Adrenal gland (tissue), 12 donors: ENCODE measurements around the gene UBAP2L. TPM values are rescaled to one million over a fixed set of nuclear protein-coding genes. Genes with fewer than 3 reads are reported as not detected.
A peak's percentile ranks its signal among the peaks of the same experiment; 100 is the strongest.
"Not testable (repeated sequence)": the region's sequence is repeated elsewhere in the genome, so short reads cannot be mapped to it uniquely, and the experiment has no call there.

Experiments
- DNase-seq, 7 donors: peaks; one replicate each; pipeline ENCODE4 v3.0.0-alpha.2; 2019 to 2020
- H3K27ac ChIP-seq, 5 donors: fragments of 200-600 bp; sonication (generic) in 4 of 5; 1 replicate in 3 of 5; 2 replicates in 2 of 5; pipeline versions ENCODE4 v1.5.1 to v1.8.0; 2016 to 2020; ENCODE audit warnings: mild to moderate bottlenecking in 1 of 5
- H3K27me3 ChIP-seq: fragments of 200-600 bp; 2 replicates; pipeline ENCODE4 v1.8.0; 2021
- H3K36me3 ChIP-seq, 2 donors: fragments of 200-600 bp; replicated peaks in 1 of 2; 1 replicate in 1 of 2; 2 replicates in 1 of 2; pipeline versions ENCODE4 v1.5.1 to v1.8.0; 2018 to 2022
- H3K4me1 ChIP-seq, 2 donors: fragments of 200-600 bp; replicated peaks in 1 of 2; 1 replicate in 1 of 2; 2 replicates in 1 of 2; pipeline versions ENCODE4 v1.5.1 to v1.8.0; 2018 to 2021
- H3K4me3 ChIP-seq, 4 donors: fragments of 200-600 bp; sonication (generic) in 3 of 4; one replicate each; pipeline ENCODE4 v1.5.1; 2016 to 2018
- H3K9me3 ChIP-seq, 3 donors: fragments of 200-600 bp; sonication (generic) in 1 of 3; replicated peaks in 1 of 3; 1 replicate in 2 of 3; 2 replicates in 1 of 3; pipeline versions ENCODE4 v1.5.1 to v1.8.0; 2016 to 2021
- POLR2A ChIP-seq, 2 donors: fragments of 450-650 bp; IDR thresholded peaks; one replicate each; pipeline ENCODE4 v1.6.1; 2017; ENCODE audit warnings: antibody characterized with exemption in 2 of 2, mild to moderate bottlenecking in 2 of 2, moderate library complexity in 1 of 2
- WGBS, 4 donors: extraction: QIAGEN DNeasy Blood & Tissue Kit in 2 of 4; methylation state at CpG; one replicate each; pipeline versions ENCODE4 v1.1.5 to v1.1.7; 2013 to 2017; 5-methylcytosine and 5-hydroxymethylcytosine counted together
- intact Hi-C, 2 donors: fragments of 100-400 bp; cut with DNase I; formaldehyde crosslinking; loops; one replicate each; pipeline versions ENCODE4 v1.14.1 to v1.15.0; 2022 to 2023
- polyA plus RNA-seq, 3 donors: library from polyadenylated mRNA; stranded (reverse); fragments of 200-250 nt in 2 of 3; fragments of 350-450 nt in 1 of 3; fragmentation: Illumina TruSeq in 1 of 3; extraction: RNeasy Lipid Tissue Mini Kit (QIAGEN cat#74804) in 1 of 3; gene quantifications; one replicate each; pipeline ENCODE4 v1.2.3, GENCODE V29; 2013 to 2014
- total RNA-seq, 9 donors: library from RNA; depleted of rRNA in 4 of 9; stranded (reverse); fragments of >200 nt in 4 of 9; fragments of 120-200 nt in 1 of 9; fragmentation: NEBNext Ultra II Directional in 1 of 9; extraction: Animal tissue kit (Norgen Biotek cat#: 25700) in 1 of 9; gene quantifications; one replicate each; pipeline versions ENCODE4 v1.1.0 to v1.2.4, GENCODE V29; 2013 to 2023
- TF ChIP-seq, protein P1 (sequence below), 6 experiments: fragments of 450-650 bp in 4 of 6; fragments of 200-600 bp in 2 of 6; sonication (generic) in 1 of 6; IDR thresholded peaks; 1 replicate in 5 of 6; 2 replicates in 1 of 6; pipeline versions ENCODE4 v1.5.1 to v1.8.0; 2016 to 2021; ENCODE audit warnings: antibody characterized with exemption in 6 of 6, mild to moderate bottlenecking in 2 of 6, moderate library complexity in 1 of 6
- donor health status: healthy with polysubstance abuse.
- donor health status: Bipolar disorder and iron deficiency.
- donor health status: DM: yes; HTN: yes; CAD: no.
- donor health status: DM: no; HTN: no; CAD: no.
- donor health status: DM: no; HTN: no; CAD: no.
- donor health status: DM: yes; HTN: yes; CAD: no.

UBAP2L gene
- total and polyA plus RNA-seq, 12 donors: 51.0 to 185 (median 95.0) TPM

- no peak overlapping the region for H3K4me3 ChIP-seq
- 85 to 91% (median 88%) methylated on average over 7 of the region's 7 CpGs for WGBS, 4 donors
- peaks cover 9 to 10% of the 10 kb centered on the region in 2 donors for H3K4me1 ChIP-seq
- no peaks in the 10 kb centered on the region for H3K27me3 ChIP-seq
- H3K9me3 ChIP-seq: no peaks in the 10 kb centered on the region
- no peak overlapping the region for H3K27ac ChIP-seq
- DNase-seq: no peak
- peaks cover 0 to 17% of the 10 kb centered on the region in 2 donors for H3K36me3 ChIP-seq
- intact Hi-C loops: no loop called here
- TF ChIP-seq, protein P1, sequence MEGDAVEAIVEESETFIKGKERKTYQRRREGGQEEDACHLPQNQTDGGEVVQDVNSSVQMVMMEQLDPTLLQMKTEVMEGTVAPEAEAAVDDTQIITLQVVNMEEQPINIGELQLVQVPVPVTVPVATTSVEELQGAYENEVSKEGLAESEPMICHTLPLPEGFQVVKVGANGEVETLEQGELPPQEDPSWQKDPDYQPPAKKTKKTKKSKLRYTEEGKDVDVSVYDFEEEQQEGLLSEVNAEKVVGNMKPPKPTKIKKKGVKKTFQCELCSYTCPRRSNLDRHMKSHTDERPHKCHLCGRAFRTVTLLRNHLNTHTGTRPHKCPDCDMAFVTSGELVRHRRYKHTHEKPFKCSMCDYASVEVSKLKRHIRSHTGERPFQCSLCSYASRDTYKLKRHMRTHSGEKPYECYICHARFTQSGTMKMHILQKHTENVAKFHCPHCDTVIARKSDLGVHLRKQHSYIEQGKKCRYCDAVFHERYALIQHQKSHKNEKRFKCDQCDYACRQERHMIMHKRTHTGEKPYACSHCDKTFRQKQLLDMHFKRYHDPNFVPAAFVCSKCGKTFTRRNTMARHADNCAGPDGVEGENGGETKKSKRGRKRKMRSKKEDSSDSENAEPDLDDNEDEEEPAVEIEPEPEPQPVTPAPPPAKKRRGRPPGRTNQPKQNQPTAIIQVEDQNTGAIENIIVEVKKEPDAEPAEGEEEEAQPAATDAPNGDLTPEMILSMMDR (IDR thresholded peaks at IDR 0.05): peak in 2 of 6 experiments; percentile 20 to 23
- no peak for TF ChIP-seq POLR2A (IDR thresholded peaks at IDR 0.05)
Observed at GRCh38 chr1:154276797-154277196, 56.0 kb downstream of the UBAP2L start.

- intact Hi-C loops, H3K27ac ChIP-seq, H3K4me1 ChIP-seq, H3K36me3 ChIP-seq, H3K27me3 ChIP-seq, DNase-seq, H3K9me3 ChIP-seq, H3K4me3 ChIP-seq: not testable (repeated sequence)
- 85 to 98% (median 95%) methylated on average over 4 to 14 of the region's 30 CpGs for WGBS, 4 donors
Observed at GRCh38 chr1:154287591-154287990, 66.8 kb downstream of the UBAP2L start.

DNA sequence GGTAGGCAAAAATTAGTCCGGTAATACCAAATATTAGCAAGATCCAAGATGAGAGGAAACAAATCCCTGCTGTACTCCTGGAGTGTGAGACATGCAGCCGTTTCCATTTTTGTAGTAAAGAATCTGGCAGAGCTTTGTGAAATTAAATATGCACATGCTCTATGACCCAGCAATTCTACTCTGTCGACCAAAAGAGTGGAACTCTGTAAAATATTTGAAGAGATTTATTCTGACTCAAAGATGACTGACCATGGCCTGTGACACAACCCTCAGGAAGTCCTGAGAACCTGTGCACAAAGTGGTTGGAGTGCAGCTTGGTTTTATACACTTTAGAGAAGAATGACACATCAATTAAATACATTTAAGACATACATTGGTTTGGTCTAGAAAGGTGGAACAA lies 67.9 kb downstream of the UBAP2L start:
- Histone ChIP-seq H3K36me3 (no peaks in the 10 kb centered on the region), H3K27me3 (no peaks in the 10 kb centered on the region), H3K9me3 (no peaks in the 10 kb centered on the region), H3K4me1 (no peaks in the 10 kb centered on the region), H3K27ac (no peak overlapping the region), H3K4me3 (no peak overlapping the region)
- whole genome bisulfite sequencing, 4 donors: 65 to 74% (median 68%) methylated on average over 3 of the region's 3 CpGs
- intact Hi-C loops: no loop called here
- TF ChIP-seq POLR2A (IDR thresholded peaks at IDR 0.05): no peak
- DNase-seq: no peak

DNA sequence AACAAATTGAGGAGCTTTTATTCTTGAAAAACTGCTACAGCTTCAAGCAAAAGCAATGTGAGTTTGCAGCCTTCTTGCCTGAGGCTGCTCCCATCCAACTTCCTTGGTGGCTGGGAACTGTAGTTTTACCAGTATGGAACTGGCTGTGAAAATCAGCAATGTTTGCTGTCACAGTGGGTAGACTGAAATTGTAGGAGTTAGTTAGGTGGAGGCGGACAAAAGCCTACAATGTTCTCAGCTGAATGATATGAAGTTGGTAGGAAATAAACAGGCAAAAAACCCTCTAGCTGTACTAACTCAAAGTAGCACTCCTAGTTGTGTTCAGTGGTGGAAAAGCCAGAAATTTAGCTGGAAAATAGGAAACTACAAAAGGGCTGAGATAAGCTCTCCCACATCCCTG lies 70.2 kb downstream of the UBAP2L start:
- Histone ChIP-seq H3K27me3 (no peaks in the 10 kb centered on the region), H3K4me3 (no peak overlapping the region), H3K9me3 (peaks cover 0 to 9% (median 7%) of the 10 kb centered on the region in 3 donors), H3K36me3 (no peaks in the 10 kb centered on the region), H3K4me1 (no peaks in the 10 kb centered on the region), H3K27ac (no peak overlapping the region)
- intact Hi-C loops: no loop called here
- TF ChIP-seq, protein P1 (IDR thresholded peaks at IDR 0.05): no peak
- no peak for TF ChIP-seq POLR2A (IDR thresholded peaks at IDR 0.05)
- 87 to 100% (median 91%) methylated on average over 1 of the region's 1 CpG for WGBS, 4 donors
- DNase-seq: no peak

DNA sequence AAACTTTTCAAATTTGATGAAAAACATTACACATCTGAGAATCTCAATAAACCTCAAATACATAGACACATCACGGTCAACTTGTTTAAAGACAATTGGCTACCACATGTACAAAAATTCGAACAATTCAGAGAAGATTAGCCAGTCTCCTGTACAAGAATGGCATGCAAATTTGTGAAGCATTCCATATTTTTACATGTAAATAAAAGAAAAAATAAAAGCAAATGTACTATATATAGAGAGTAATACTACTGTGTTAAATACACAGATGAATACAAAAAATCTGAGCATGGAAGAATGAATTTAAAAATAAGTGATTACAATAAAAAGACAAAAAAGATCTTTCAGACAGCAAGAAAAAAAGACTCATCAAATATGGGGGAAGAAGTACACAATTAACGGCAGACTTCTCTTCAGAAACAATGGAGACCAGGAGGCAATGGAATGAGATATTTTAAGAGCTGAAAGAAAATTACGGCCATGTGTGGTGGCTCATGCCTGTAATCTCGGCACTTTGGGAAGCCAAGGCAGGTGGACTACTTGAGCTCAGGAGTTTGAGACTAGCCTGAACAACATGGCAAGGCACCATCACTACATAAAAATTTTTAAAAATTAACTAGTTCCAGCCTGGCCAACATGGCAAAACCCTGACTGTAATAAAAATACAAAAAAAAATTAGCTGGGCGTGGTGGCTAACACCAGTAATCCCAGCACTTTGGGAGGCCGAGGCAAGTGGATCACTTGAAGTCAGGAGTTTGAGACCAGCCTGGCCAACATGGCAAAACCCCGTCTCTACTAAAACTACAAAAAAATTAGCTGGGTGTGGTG lies 74.9 kb downstream of the UBAP2L start:
- H3K4me3 ChIP-seq: no peak overlapping the region
- no peaks in the 10 kb centered on the region for H3K36me3 ChIP-seq
- no peaks in the 10 kb centered on the region for H3K27me3 ChIP-seq
- WGBS, 4 donors: 73 to 82% (median 75%) methylated on average over 8 of the region's 8 CpGs
- TF ChIP-seq POLR2A (IDR thresholded peaks at IDR 0.05): no peak
- TF ChIP-seq, protein P1 (IDR thresholded peaks at IDR 0.05): no peak
- H3K9me3 ChIP-seq: peaks cover 0 to 12% (median 10%) of the 10 kb centered on the region in 3 donors
- no peaks in the 10 kb centered on the region for H3K4me1 ChIP-seq
- no peak for DNase-seq
- intact Hi-C loops: no loop called here
- H3K27ac ChIP-seq: no peak overlapping the region
